H9 (cell line): ENCODE results near the gene SLC16A13. TPM values are rescaled to one million over a fixed set of nuclear protein-coding genes. Genes with fewer than 3 reads are reported as not detected.
"Not testable (repeated sequence)": the region's sequence is repeated elsewhere in the genome, so short reads cannot be mapped to it uniquely, and the experiment has no call there.

ENCODE experiments used
- DNase-seq: peaks from one replicate; pipeline ENCODE4 v3.0.0-alpha.2; 2017
- H2AFZ ChIP-seq: one replicate; pipeline ENCODE4 v1.6.1; 2013; ENCODE audit warnings: mild to moderate bottlenecking, low read length, control low read depth, moderate library complexity
- H2AK5ac ChIP-seq: 2 replicates; pipeline ENCODE4 v1.6.1; 2013; ENCODE audit warnings: low read length, control low read depth, mixed read lengths; ENCODE audit not compliant: insufficient read length
- H2BK120ac ChIP-seq: one replicate; pipeline ENCODE4 v1.6.1; 2013; ENCODE audit warnings: low read depth, mild to moderate bottlenecking, low read length, control low read depth, inconsistent platforms; ENCODE audit not compliant: poor library complexity, severe bottlenecking
- H2BK12ac ChIP-seq: 2 replicates; pipeline ENCODE4 v1.6.1; 2013; ENCODE audit warnings: low read length, control low read depth, mixed read lengths, low read depth; ENCODE audit not compliant: insufficient read length
- H2BK15ac ChIP-seq: 2 replicates; pipeline ENCODE4 v1.6.1; 2013; ENCODE audit warnings: low read depth, low read length, control low read depth
- H2BK20ac ChIP-seq: one replicate; pipeline ENCODE4 v1.6.1; 2013; ENCODE audit warnings: low read depth, mild to moderate bottlenecking, low read length, control low read depth, inconsistent platforms; ENCODE audit not compliant: poor library complexity, severe bottlenecking
- H2BK5ac ChIP-seq: 2 replicates; pipeline ENCODE4 v1.6.1; 2013; ENCODE audit warnings: low read length, control low read depth, mixed read lengths; ENCODE audit not compliant: insufficient read length
- H3K14ac ChIP-seq: 2 replicates; pipeline ENCODE4 v1.6.1; 2013; ENCODE audit warnings: low read length, control low read depth; ENCODE audit not compliant: insufficient read depth
- H3K18ac ChIP-seq: 2 replicates; pipeline ENCODE4 v1.6.1; 2013; ENCODE audit warnings: low read depth, mild to moderate bottlenecking, mixed read lengths, low read length, control low read depth; ENCODE audit not compliant: insufficient read length
- H3K23ac ChIP-seq: 2 replicates; pipeline ENCODE4 v1.6.1; 2013; ENCODE audit warnings: low read length, control low read depth, mixed read lengths, low read depth; ENCODE audit not compliant: insufficient read length
- H3K23me2 ChIP-seq: 2 replicates; pipeline ENCODE4 v1.6.1; 2013; ENCODE audit warnings: low read depth, mild to moderate bottlenecking, mixed read lengths, low read length, control low read depth; ENCODE audit not compliant: insufficient read length, poor library complexity, severe bottlenecking
- H3K27ac ChIP-seq: 2 replicates; pipeline ENCODE4 v1.5.1; 2013; ENCODE audit warnings: low read length, control low read depth, mixed read lengths, low read depth; ENCODE audit not compliant: insufficient read length
- H3K27me3 ChIP-seq: 2 replicates; pipeline ENCODE4 v1.6.1; 2013; ENCODE audit warnings: low read length, control low read depth, inconsistent platforms; ENCODE audit not compliant: insufficient read depth
- H3K4ac ChIP-seq: 2 replicates; pipeline ENCODE4 v1.6.1; 2013; ENCODE audit warnings: low read depth, mild to moderate bottlenecking, control low read depth, inconsistent platforms, low read length, moderate library complexity
- H3K4me1 ChIP-seq: 2 replicates; pipeline ENCODE4 v1.6.1; 2013; ENCODE audit warnings: low read length, control low read depth, inconsistent platforms; ENCODE audit not compliant: insufficient read depth
- H3K4me2 ChIP-seq: 2 replicates; pipeline ENCODE4 v1.6.1; 2013; ENCODE audit warnings: low read length, control low read depth, mixed read lengths; ENCODE audit not compliant: insufficient read length, insufficient read depth
- H3K56ac ChIP-seq: 2 replicates; pipeline ENCODE4 v1.6.1; 2013; ENCODE audit warnings: low read depth, mild to moderate bottlenecking, mixed read lengths, low read length, control low read depth; ENCODE audit not compliant: insufficient read length
- H3K79me1 ChIP-seq: 2 replicates; pipeline ENCODE4 v1.6.1; 2013; ENCODE audit warnings: low read depth, mild to moderate bottlenecking, moderate library complexity, low read length, control low read depth, inconsistent platforms; ENCODE audit not compliant: insufficient read depth, poor library complexity, severe bottlenecking
- H3K79me2 ChIP-seq: 2 replicates; pipeline ENCODE4 v1.6.1; 2013; ENCODE audit warnings: low read length, control low read depth, inconsistent platforms; ENCODE audit not compliant: insufficient read depth
- H3K9ac ChIP-seq: 2 replicates; pipeline ENCODE4 v1.6.1; 2013; ENCODE audit warnings: low read length, control low read depth, mixed read lengths; ENCODE audit not compliant: insufficient read length; ENCODE audit errors: extremely low read depth
- H3K9me3 ChIP-seq: one replicate; pipeline ENCODE4 v1.6.1; 2013; ENCODE audit warnings: low read depth, low read length, inconsistent platforms; ENCODE audit not compliant: control insufficient read depth
- H3T11ph ChIP-seq: one replicate; pipeline ENCODE4 v1.6.1; 2013; ENCODE audit warnings: mild to moderate bottlenecking, low read length, control low read depth, inconsistent platforms
- H4K20me1 ChIP-seq: one replicate; pipeline ENCODE4 v1.6.1; 2013; ENCODE audit not compliant: control insufficient read depth, insufficient read length, insufficient read depth
- H4K5ac ChIP-seq: 2 replicates; pipeline ENCODE4 v1.6.1; 2013; ENCODE audit warnings: low read depth, mild to moderate bottlenecking, mixed read lengths, low read length, control low read depth; ENCODE audit not compliant: insufficient read length
- H4K8ac ChIP-seq: replicated peaks from 2 replicates; pipeline ENCODE4 v1.6.1; 2013; ENCODE audit warnings: low read length, control low read depth, mixed read lengths, low read depth; ENCODE audit not compliant: insufficient read length
- H4K91ac ChIP-seq: 2 replicates; pipeline ENCODE4 v1.6.1; 2013; ENCODE audit warnings: low read depth, mild to moderate bottlenecking, moderate library complexity, mixed read lengths, low read length, control low read depth; ENCODE audit not compliant: insufficient read length
- H3K27ac Mint-ChIP-seq, 3 experiments: 2 replicates in 2 of 3; 3 replicates in 1 of 3; pipeline ENCODE4 v1.8.0; 2020 to 2021; ENCODE audit warnings: mixed read lengths in 3 of 3, mild to moderate bottlenecking in 1 of 3, moderate library complexity in 1 of 3
- H3K27me3 Mint-ChIP-seq: 2 replicates; pipeline ENCODE4 v1.8.0; 2021; ENCODE audit warnings: low read depth, mild to moderate bottlenecking, moderate library complexity, mixed read lengths
- H3K36me3 Mint-ChIP-seq, 3 experiments: 2 replicates in 2 of 3; 3 replicates in 1 of 3; pipeline ENCODE4 v1.8.0; 2020 to 2021; ENCODE audit warnings: low read depth in 3 of 3, mixed read lengths in 3 of 3; ENCODE audit not compliant: insufficient read depth in 1 of 3
- H3K4me1 Mint-ChIP-seq, 2 experiments: 2 replicates each; pipeline ENCODE4 v1.8.0; 2020; ENCODE audit warnings: mixed read lengths in 2 of 2
- H3K4me3 Mint-ChIP-seq, 2 experiments: 2 replicates in 1 of 2; 3 replicates in 1 of 2; pipeline ENCODE4 v1.8.0; 2020 to 2021; ENCODE audit warnings: mild to moderate bottlenecking in 2 of 2, mixed read lengths in 2 of 2, moderate library complexity in 1 of 2
- H3K9me3 Mint-ChIP-seq, 2 experiments: 2 replicates in 1 of 2; 3 replicates in 1 of 2; pipeline ENCODE4 v1.8.0; 2020; ENCODE audit warnings: mild to moderate bottlenecking in 2 of 2, mixed read lengths in 2 of 2, moderate library complexity in 1 of 2
- CTCF ChIP-seq: fragments of 200-600 bp; sonication (generic); conservative IDR thresholded peaks from 3 replicates; pipeline ENCODE4 v1.8.0; 2021; ENCODE audit warnings: antibody characterized with exemption, mild to moderate bottlenecking
- WGBS: extraction: QIAGEN DNeasy Blood & Tissue Kit; methylation state at CpG from one replicate; pipeline ENCODE4 v1.1.7; 2013; ENCODE audit warnings: missing lambda C conversion rate, low lambda C conversion rate, mixed read lengths; ENCODE audit not compliant: insufficient read length; ENCODE audit errors: extremely low coverage; 5-methylcytosine and 5-hydroxymethylcytosine counted together
- total RNA-seq: library from RNA; stranded (reverse); gene quantifications from 2 replicates; pipeline ENCODE4 v1.2.1, GENCODE V29; 2021

Gene SLC16A13
- total RNA-seq, 1 experiment from 2014 or later, result 6.1 TPM

GRCh38 chr17:7048968-7049367 lies 13.2 kb downstream of the SLC16A13 start:
- no peak overlapping the region for H2AK5ac ChIP-seq
- no peak overlapping the region for H2BK120ac ChIP-seq
- Mint-ChIP-seq H3K4me3 (no peak overlapping the region), H3K27me3 (peaks cover 70% of the 10 kb centered on the region), H3K27ac (no peak overlapping the region), H3K4me1 (peaks cover 14 to 19% of the 10 kb centered on the region in 2 experiments), H3K9me3 (no peaks in the 10 kb centered on the region), H3K36me3 (no peaks in the 10 kb centered on the region)
- peaks cover 4% of the 10 kb centered on the region for H3K27me3 ChIP-seq
- H3K14ac ChIP-seq, result no peak overlapping the region
- no peaks in the 10 kb centered on the region for H3K79me1 ChIP-seq
- H3T11ph ChIP-seq, result no peak overlapping the region
- no peak overlapping the region for H2BK12ac ChIP-seq
- no peaks in the 10 kb centered on the region for H3K79me2 ChIP-seq
- H3K23me2 ChIP-seq, result peaks cover 12% of the 10 kb centered on the region
- no peak overlapping the region for H4K91ac ChIP-seq
- DNase-seq, result no peak
- H3K4ac ChIP-seq, result no peak overlapping the region
- no peak overlapping the region for H3K4me2 ChIP-seq
- no peak for TF ChIP-seq CTCF
- no peak overlapping the region for H3K56ac ChIP-seq
- no peak overlapping the region for H3K27ac ChIP-seq
- H3K9ac ChIP-seq, result no peak overlapping the region
- H4K20me1 ChIP-seq, result no peaks in the 10 kb centered on the region
- no CpG with 5 or more reads among the region's 6 CpGs for WGBS
- H2BK5ac ChIP-seq, result no peak overlapping the region
- no peaks in the 10 kb centered on the region for H3K4me1 ChIP-seq
- H4K8ac ChIP-seq, result no peak overlapping the region
- no peak overlapping the region for H3K18ac ChIP-seq
- H3K9me3 ChIP-seq, result no peaks in the 10 kb centered on the region
- no peak overlapping the region for H2BK15ac ChIP-seq
- no peak overlapping the region for H4K5ac ChIP-seq
- H2BK20ac ChIP-seq, result no peak overlapping the region
- no peak overlapping the region for H2AFZ ChIP-seq
- no peak overlapping the region for H3K23ac ChIP-seq

GRCh38 chr17:7050583-7050982 lies 14.8 kb downstream of the SLC16A13 start:
- H3K4me1 Mint-ChIP-seq, result peaks cover 14 to 17% of the 10 kb centered on the region in 2 experiments
- H3K23ac ChIP-seq, H3K79me2 ChIP-seq, H3K4ac ChIP-seq, H2BK5ac ChIP-seq, H3K9me3 ChIP-seq, H3K4me2 ChIP-seq, H3K27ac Mint-ChIP-seq, H3K9ac ChIP-seq, H3K23me2 ChIP-seq, H3K79me1 ChIP-seq, H3K9me3 Mint-ChIP-seq, H4K5ac ChIP-seq, H3K56ac ChIP-seq, H3K4me1 ChIP-seq, H3K18ac ChIP-seq, H3T11ph ChIP-seq, H3K27ac ChIP-seq, H3K14ac ChIP-seq, H4K8ac ChIP-seq, H2BK15ac ChIP-seq, H2BK12ac ChIP-seq, H2BK20ac ChIP-seq, H2AFZ ChIP-seq, H3K27me3 ChIP-seq, H3K36me3 Mint-ChIP-seq, H2AK5ac ChIP-seq, H2BK120ac ChIP-seq, H3K4me3 Mint-ChIP-seq, DNase-seq, H4K91ac ChIP-seq, H4K20me1 ChIP-seq: not testable (repeated sequence)
- peaks cover 57% of the 10 kb centered on the region for H3K27me3 Mint-ChIP-seq
- no CpG with 5 or more reads among the region's 9 CpGs for WGBS
